SKM-1 (cell line): ENCODE measurements around the gene MIXL1.
"Not testable (repeated sequence)": the region's sequence is repeated elsewhere in the genome, so short reads cannot be mapped to it uniquely, and the experiment has no call there.

Experiments used
- DNase-seq: peaks from one replicate; lab custom pipeline; 2025; ENCODE audit not compliant: unreplicated experiment; lab: John Stamatoyannopoulos, UW

MIXL1 gene

GRCh38 chr1:226223157-226223785 lies at the start of gene MIXL1:
TSS of gene MIXL1 (plus strand) at chr1:226223664. CDS start at chr1:226223682, 18 bp downstream.
- DNase-seq = no peak

GRCh38 chr1:226176870-226177269 lies 46.6 kb upstream of the MIXL1 start:
- DNase-seq = no peak

GRCh38 chr1:226181996-226182714 lies 41.3 kb upstream of the MIXL1 start:
- DNase-seq = peak; percentile 90

GRCh38 chr1:226185141-226186036 lies 38.1 kb upstream of the MIXL1 start:
- DNase-seq = no peak

- peak; percentile 94 for DNase-seq
These were observed 37.1 kb upstream of the MIXL1 start, which contains the start of gene ACBD3 for GRCh38 chr1:226186124-226187018. TSS of gene ACBD3 (minus strand) at chr1:226186741. CDS start at chr1:226186675, 66 bp downstream.

- DNase-seq = no peak
These were observed 36.5 kb upstream of the MIXL1 start for GRCh38 chr1:226187019-226187322.

- no peak for DNase-seq
These were observed 36.1 kb upstream of the MIXL1 start for GRCh38 chr1:226187380-226187779.

GRCh38 chr1:226195144-226195543 lies 28.3 kb upstream of the MIXL1 start:
- no peak for DNase-seq

- no peak for DNase-seq
These were observed 23.5 kb upstream of the MIXL1 start for GRCh38 chr1:226199971-226200370.

GRCh38 chr1:226201029-226201593 lies 22.4 kb upstream of the MIXL1 start:
- no peak for DNase-seq

- no peak for DNase-seq
These were observed 21.2 kb upstream of the MIXL1 start for GRCh38 chr1:226202246-226202645.

- not testable (repeated sequence) for DNase-seq
These were observed 20.8 kb upstream of the MIXL1 start for GRCh38 chr1:226202666-226203065.

GRCh38 chr1:226203240-226203639 lies 20.2 kb upstream of the MIXL1 start:
- DNase-seq = no peak

GRCh38 chr1:226203655-226204054 lies 19.8 kb upstream of the MIXL1 start:
- no peak for DNase-seq

- no peak for DNase-seq
These were observed 19.3 kb upstream of the MIXL1 start for GRCh38 chr1:226204198-226204597.

GRCh38 chr1:226207048-226207447 lies 16.4 kb upstream of the MIXL1 start:
- DNase-seq = no peak

- DNase-seq = no peak
These were observed 14.0 kb upstream of the MIXL1 start for GRCh38 chr1:226209307-226210059.

GRCh38 chr1:226210571-226211176 lies 12.8 kb upstream of the MIXL1 start:
- DNase-seq = no peak

- DNase-seq = no peak
These were observed 12.2 kb upstream of the MIXL1 start for GRCh38 chr1:226211181-226211821.
